H1 (cell line): ENCODE measurements around the gene STIM2. TPM values are rescaled to one million over a fixed set of nuclear protein-coding genes. Genes with fewer than 3 reads are reported as not detected.

ENCODE experiments used
- GTF2F1 ChIP-seq: IDR thresholded peaks from 2 replicates; pipeline ENCODE4 v1.6.1; 2012; ENCODE audit warnings: low read depth, low read length, improper control_type of control experiment, borderline replicate concordance
- KDM1A ChIP-seq: fragments of 200-600, 300-600 bp; sonication (generic); IDR thresholded peaks from 2 replicates; pipeline ENCODE4 v1.7.1; 2016; ENCODE audit warnings: mild to moderate bottlenecking, low read length, borderline replicate concordance
- POLR2AphosphoS5 ChIP-seq: IDR thresholded peaks from 2 replicates; pipeline ENCODE4 v1.6.1; 2011; ENCODE audit warnings: low read depth, low read length
- SAP30 ChIP-seq: fragments of 300-600 bp; sonication (generic); IDR thresholded peaks from 2 replicates; pipeline ENCODE4 v1.7.1; 2012; ENCODE audit warnings: low read length, moderate library complexity, mild to moderate bottlenecking, inconsistent platforms; ENCODE audit not compliant: insufficient read depth, insufficient replicate concordance
- SP4 ChIP-seq: IDR thresholded peaks from 2 replicates; pipeline ENCODE4 v1.6.1; 2012; ENCODE audit warnings: low read length, inconsistent platforms
- polyA plus RNA-seq, 7 experiments: library from polyadenylated mRNA; depleted of rRNA in 3 of 7; stranded (reverse) in 5 of 7; unstranded in 2 of 7; fragments of >200 nt in 5 of 7; fragments of 200-250 nt in 2 of 7; gene quantifications; 1 replicate in 5 of 7; 2 replicates in 1 of 7; 4 replicates in 1 of 7; pipeline versions ENCODE4 v1.2.1 to v1.2.3, GENCODE V29; 2011 to 2013; ENCODE audit warnings: missing spikeins in 2 of 7, mixed read lengths in 2 of 7
- total RNA-seq: library from RNA; stranded (reverse); fragmentation: NEBNext Ultra II Directional; extraction: Animal tissue kit (Norgen Biotek cat#: 25700); gene quantifications from 2 replicates; pipeline ENCODE4 v1.2.1, GENCODE V29; 2021
- TF ChIP-seq, protein P1 (sequence below), 3 experiments: IDR thresholded peaks; 1 replicate in 2 of 3; 2 replicates in 1 of 3; pipeline versions ENCODE4 v1.5.1 to v1.6.1; 2011; ENCODE audit warnings: low read length in 3 of 3, mild to moderate bottlenecking in 3 of 3, inconsistent platforms in 2 of 3, low read depth in 1 of 3, moderate library complexity in 1 of 3; ENCODE audit not compliant: insufficient read depth in 1 of 3; ENCODE audit errors: control extremely low read depth in 1 of 3

Gene STIM2
- total and polyA plus RNA-seq, 2 of the 8 experiments (the other 6 are each of a cell fraction or from before 2014, with no cell fraction given) = 22.9 to 23.0 TPM

DNA sequence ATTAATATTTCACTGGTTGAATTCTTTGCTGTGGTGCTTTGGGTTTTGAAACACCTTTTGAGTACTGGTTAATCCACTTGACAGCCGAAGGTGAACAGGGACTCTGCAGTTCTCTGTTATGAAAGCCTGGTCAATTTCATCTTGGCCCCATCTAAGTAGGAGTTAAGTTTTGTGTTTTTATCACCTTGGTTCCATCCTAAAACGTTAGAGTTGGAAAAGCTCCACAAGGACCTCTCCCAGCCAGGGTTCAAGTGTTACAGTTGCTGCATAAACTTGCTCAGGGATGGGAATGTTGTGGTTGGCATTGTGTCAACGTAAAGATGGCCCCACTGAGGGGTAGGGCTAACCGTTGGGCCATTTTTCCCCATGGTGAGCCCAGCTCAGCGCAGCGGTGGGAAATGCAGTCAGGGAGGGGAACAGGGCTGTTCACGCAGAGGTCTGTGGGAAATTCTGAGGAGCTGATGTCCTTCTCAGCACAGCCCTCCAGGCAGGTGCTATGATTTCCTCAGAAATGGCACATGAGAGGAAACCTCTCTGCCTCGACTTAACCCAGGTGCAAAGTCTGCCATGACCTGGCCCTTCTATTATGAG, 188.7 kb downstream of the STIM2 start (continued):
- TF ChIP-seq SP4 (no peak), POLR2AphosphoS5 (no peak), SAP30 (no peak), GTF2F1 (no peak), KDM1A (no peak)
- TF ChIP-seq, protein P1, sequence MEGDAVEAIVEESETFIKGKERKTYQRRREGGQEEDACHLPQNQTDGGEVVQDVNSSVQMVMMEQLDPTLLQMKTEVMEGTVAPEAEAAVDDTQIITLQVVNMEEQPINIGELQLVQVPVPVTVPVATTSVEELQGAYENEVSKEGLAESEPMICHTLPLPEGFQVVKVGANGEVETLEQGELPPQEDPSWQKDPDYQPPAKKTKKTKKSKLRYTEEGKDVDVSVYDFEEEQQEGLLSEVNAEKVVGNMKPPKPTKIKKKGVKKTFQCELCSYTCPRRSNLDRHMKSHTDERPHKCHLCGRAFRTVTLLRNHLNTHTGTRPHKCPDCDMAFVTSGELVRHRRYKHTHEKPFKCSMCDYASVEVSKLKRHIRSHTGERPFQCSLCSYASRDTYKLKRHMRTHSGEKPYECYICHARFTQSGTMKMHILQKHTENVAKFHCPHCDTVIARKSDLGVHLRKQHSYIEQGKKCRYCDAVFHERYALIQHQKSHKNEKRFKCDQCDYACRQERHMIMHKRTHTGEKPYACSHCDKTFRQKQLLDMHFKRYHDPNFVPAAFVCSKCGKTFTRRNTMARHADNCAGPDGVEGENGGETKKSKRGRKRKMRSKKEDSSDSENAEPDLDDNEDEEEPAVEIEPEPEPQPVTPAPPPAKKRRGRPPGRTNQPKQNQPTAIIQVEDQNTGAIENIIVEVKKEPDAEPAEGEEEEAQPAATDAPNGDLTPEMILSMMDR (IDR thresholded peaks at IDR 0.05; ENCODE audit: control extremely low read depth in 1 of 3, insufficient read depth in 1 of 3, low read depth in 1 of 3, low read length in 3 of 3) = no peak
